Subcutaneous abdominal adipose tissue (tissue), 5 donors: ENCODE measurements around the gene ADAMTS2.

Source experiments
- H3K27ac ChIP-seq: one replicate; pipeline ENCODE4 v1.7.0; 2013; ENCODE audit warnings: low read depth, mild to moderate bottlenecking, inconsistent platforms, low read length, moderate library complexity
- H3K27me3 ChIP-seq, 5 donors: one replicate each; pipeline ENCODE4 v1.7.0; 2013; ENCODE audit warnings: low read length in 5 of 5, inconsistent platforms in 1 of 5; ENCODE audit not compliant: control insufficient read depth in 5 of 5, insufficient read depth in 4 of 5
- H3K36me3 ChIP-seq, 5 donors: one replicate each; pipeline ENCODE4 v1.7.0; 2013; ENCODE audit warnings: low read length in 5 of 5; ENCODE audit not compliant: control insufficient read depth in 5 of 5, insufficient read depth in 5 of 5
- H3K4me1 ChIP-seq, 5 donors: one replicate each; pipeline ENCODE4 v1.7.0; 2013; ENCODE audit warnings: low read length in 5 of 5, mild to moderate bottlenecking in 3 of 5, moderate library complexity in 1 of 5; ENCODE audit not compliant: control insufficient read depth in 5 of 5, insufficient read depth in 5 of 5
- H3K4me3 ChIP-seq, 5 donors: one replicate each; pipeline ENCODE4 v1.7.0; 2013; ENCODE audit warnings: low read length in 5 of 5, low read depth in 1 of 5
- H3K9ac ChIP-seq, 5 donors: one replicate each; pipeline ENCODE4 v1.7.0; 2013; ENCODE audit warnings: low read length in 5 of 5, mild to moderate bottlenecking in 4 of 5, moderate library complexity in 3 of 5
- H3K9me3 ChIP-seq, 5 donors: one replicate each; pipeline ENCODE4 v1.7.0; 2013; ENCODE audit warnings: low read length in 5 of 5; ENCODE audit not compliant: control insufficient read depth in 5 of 5
- donor health status: healthy.
- donor health status: healthy.
- donor health status: healthy.
- donor health status: healthy.
- donor health status: healthy.

ADAMTS2 gene

DNA sequence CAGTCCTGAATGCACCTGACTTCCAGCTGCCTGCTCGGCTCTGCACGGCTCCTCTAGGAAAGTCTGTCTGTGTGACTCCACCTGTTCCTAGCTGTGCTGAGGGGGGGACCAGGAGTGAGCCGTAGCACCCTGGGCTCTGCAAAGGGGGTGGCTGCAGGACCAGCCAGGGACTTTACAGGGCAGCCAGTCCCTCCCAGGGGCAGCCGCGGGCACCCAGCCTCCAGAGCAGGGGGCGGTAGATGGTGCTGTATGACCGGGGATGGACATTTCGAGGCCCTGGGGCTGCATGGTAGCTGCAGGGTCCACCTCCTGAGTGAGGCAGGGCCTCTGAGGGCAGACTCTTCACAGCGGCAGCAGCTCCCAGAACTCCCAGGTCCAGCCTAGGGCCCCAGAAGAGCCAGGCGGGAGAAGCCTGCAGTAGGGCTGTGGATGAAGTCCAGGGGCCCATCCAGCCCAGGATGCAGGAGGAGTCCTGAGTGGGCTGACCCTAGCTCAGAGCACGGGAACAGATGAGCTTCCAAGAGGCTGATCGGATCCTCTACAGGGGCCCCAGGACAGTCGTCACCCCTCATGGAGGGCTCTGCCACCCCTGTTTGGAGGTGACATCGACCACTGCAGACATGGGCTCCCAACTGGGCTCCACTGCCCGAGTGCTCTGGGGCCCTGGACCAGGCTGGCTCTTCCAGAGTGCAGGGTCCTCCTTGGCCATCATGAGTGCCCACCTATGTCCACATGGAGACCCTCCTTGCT, 179.7 kb downstream of the ADAMTS2 start:
- H3K27me3 ChIP-seq, result no peaks in the 10 kb centered on the region
- peaks cover 0 to 9% (median 0%) of the 10 kb centered on the region in 5 donors for H3K9me3 ChIP-seq
- H3K36me3 ChIP-seq, result peaks cover 0 to 20% (median 3%) of the 10 kb centered on the region in 5 donors
- H3K27ac ChIP-seq, result no peak overlapping the region
- no peak overlapping the region for H3K4me3 ChIP-seq
- H3K4me1 ChIP-seq, result peaks cover 0 to 19% (median 17%) of the 10 kb centered on the region in 5 donors
- no peak overlapping the region for H3K9ac ChIP-seq

DNA sequence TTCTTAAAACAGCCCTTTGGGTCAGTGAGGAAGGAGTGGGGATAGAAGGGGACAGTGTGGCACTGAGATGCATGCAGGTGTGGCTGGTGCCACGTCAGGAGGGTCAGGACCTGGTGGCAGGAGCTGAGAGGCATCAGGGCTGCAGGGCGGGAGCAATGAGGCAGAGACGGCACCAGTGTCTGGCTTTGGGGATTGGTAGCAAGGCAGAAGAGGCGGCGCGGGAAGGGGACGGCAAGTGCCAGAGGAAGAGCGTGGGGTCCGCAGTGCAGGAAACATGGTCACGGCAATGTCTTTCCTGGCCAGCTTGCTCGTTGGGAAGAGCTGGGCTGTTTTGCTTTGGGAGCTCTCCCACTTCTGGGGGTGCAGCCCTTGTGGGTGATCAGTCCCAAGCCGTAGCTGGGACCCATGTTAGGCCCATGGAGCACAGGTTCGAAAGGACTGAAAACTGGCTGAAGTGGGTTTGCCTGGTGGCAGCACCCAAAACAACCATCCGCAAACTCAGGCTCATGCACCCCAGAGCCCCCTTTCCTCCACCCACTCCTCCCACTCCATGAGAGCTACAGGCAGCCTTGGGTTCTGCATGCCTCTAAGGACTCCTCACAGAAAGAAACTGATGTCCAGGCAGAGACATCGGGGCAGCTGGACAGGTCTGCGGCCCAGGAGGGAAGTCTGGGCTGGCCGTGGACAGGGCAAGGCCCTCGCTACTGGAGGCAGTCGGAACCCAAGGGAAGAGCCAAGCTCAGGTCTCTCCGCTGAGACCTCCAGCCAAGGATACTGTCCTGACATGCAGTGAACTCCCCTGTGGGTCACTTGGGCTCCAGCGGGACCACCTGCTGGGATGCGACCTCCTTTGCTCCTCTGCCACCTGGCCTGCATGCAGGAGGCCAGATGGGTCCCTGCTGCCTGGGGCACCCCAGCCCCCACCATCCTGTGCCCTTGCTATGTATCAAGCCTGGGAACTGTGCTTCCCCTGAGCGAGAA, 180.6 kb downstream of the ADAMTS2 start:
- Histone ChIP-seq H3K4me3 (no peak overlapping the region), H3K4me1 (peaks cover 0 to 15% (median 12%) of the 10 kb centered on the region in 5 donors), H3K27ac (no peak overlapping the region), H3K36me3 (peaks cover 0 to 20% (median 3%) of the 10 kb centered on the region in 5 donors), H3K27me3 (no peaks in the 10 kb centered on the region), H3K9me3 (peaks cover 0 to 9% (median 0%) of the 10 kb centered on the region in 5 donors), H3K9ac (no peak overlapping the region)

DNA sequence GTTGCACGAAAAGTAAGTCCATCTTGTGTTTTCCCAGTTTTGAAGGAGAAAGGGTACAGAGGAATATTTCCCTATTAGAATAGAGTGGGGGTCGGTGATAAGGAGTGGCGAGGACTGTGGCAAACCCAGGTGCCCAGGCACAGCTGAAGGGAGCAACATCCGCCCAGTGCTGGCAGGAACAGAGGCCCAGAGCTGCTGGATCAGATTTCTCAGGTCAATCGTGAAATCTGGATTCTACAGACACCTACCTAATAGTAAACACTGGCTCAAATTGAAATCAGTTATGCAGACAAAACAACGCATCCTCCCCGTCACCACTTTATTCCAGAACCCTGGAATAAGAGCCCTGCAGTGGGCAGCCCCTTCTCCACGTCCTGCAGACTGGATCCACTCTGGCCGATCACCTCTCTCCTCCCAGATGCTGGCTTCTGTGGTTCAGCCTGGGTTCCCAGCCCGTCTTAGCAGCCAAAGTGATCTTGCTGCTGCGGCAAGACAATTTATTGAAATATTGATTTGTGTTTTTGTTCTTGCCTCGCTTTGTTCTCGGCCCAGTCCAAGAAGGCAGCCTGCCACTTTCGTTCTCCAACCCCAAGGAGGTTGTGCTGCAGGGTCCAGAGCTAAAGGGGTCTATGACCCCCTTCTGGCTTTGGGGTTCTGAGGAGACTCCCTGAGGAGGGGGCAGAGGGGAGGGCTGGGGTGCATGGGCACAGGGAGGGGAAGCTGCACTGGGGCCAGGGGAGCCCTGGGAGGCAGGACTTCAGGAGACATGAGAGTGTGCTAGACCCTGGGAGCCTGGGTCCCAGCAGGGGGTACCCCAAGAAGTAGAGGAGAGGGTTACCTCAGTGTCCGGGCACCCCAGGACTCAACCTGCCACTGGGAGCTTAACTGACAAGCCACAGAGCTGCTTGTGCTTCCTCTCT, 181.8 kb downstream of the ADAMTS2 start:
- H3K27ac ChIP-seq, result no peak overlapping the region
- peaks cover 0 to 15% (median 11%) of the 10 kb centered on the region in 5 donors for H3K4me1 ChIP-seq
- H3K4me3 ChIP-seq, result no peak overlapping the region
- no peak overlapping the region for H3K9ac ChIP-seq
- H3K9me3 ChIP-seq, result peaks cover 0 to 9% (median 0%) of the 10 kb centered on the region in 5 donors
- H3K27me3 ChIP-seq, result no peaks in the 10 kb centered on the region
- H3K36me3 ChIP-seq, result peaks cover 0 to 28% (median 7%) of the 10 kb centered on the region in 5 donors

DNA sequence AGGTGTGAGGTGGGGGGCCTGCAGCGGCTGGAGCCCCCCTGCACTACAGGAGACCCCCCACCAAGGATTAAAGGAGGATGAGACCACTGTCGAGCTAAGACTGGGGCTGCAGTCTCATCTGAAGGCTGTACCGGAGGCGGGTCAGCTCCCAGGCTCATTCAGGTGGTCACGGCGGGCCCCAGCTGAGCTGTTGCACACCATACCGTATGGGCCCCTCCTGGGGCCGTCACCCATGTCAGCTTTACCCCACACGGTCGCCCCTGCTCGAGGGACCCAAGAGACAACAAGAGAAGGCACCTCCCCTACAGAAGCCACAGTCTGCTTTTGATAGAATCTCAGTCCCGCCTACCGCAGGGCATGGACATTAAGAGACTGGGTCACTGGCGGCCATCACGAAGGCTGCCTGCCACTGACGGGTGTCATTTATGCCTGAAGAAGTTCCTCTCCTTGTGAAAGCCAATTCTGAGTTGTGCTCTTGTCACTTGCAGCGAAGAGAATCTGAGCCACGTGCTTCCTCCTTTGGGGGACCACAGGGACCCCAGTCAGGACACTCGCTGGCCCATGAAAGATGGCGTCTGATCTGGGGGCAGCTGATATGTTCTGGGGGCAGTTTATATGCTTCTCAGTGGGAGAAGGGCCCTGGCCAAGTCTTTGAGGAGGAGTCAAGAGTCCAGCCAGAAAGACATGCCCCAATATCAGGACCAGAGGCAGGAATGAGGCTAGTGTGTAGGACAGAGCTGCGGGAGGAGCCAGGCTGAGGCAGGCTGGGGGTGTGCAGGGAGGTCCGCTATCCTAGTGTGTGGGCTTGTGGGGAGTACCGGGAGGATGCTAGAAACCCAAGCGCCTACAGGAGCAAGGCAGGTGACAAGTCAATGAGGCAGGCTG, 182.7 kb downstream of the ADAMTS2 start:
- Histone ChIP-seq H3K27me3 (no peaks in the 10 kb centered on the region), H3K9me3 (peaks cover 0 to 9% (median 0%) of the 10 kb centered on the region in 5 donors)

DNA sequence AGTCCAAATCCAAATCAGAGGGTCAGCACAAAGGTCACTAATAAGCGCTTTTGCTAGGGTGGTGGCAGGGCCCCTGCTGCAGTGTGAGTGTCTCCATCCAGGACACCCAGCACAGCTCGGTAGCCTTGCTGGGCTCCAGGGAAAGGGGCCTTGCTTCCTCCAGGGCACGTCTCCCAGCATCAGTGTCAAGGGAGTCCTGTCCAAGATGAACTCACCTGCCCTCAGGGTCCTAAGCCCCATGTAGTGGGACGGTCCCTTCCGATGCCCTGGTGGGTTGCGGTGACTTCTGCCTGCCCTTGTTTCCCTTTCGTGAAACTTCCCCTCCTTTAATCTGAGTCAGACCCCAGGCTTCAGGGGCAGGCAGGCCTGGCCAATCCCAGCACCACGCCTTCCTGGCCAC, 183.4 kb downstream of the ADAMTS2 start:
- Histone ChIP-seq H3K9ac (no peak overlapping the region), H3K27me3 (no peaks in the 10 kb centered on the region), H3K27ac (no peak overlapping the region), H3K36me3 (peaks cover 0 to 33% (median 12%) of the 10 kb centered on the region in 5 donors), H3K4me3 (no peak overlapping the region), H3K4me1 (peaks cover 0 to 4% (median 2%) of the 10 kb centered on the region in 5 donors), H3K9me3 (peaks cover 0 to 9% (median 0%) of the 10 kb centered on the region in 5 donors)

More for the DNA sequence above, 182.7 kb downstream of the ADAMTS2 start:
- Histone ChIP-seq H3K36me3 (peaks cover 0 to 31% (median 12%) of the 10 kb centered on the region in 5 donors), H3K4me1 (peaks cover 0 to 10% (median 8%) of the 10 kb centered on the region in 5 donors), H3K9ac (no peak overlapping the region), H3K4me3 (no peak overlapping the region), H3K27ac (no peak overlapping the region)

DNA sequence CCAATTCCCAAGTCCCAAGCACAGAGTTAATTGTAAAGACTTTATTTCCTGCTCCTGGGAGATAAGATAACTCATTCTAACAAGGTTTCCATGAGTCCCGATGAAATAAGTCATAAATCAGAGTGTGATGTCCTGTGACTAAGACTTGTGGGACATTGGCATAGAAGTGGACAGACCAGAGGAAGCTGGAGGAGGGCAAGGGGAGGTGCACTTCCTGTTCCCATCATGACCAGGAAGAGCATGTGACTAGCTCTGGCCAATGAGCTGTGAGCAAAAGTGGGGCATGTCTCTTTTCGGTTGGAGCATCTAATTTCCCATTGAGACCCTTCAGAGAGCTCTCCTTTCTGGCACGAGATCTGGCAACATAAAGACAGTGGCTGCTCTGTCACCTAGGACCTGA, 184.7 kb downstream of the ADAMTS2 start:
- peaks cover 0 to 9% (median 0%) of the 10 kb centered on the region in 5 donors for H3K9me3 ChIP-seq
- no peak overlapping the region for H3K27ac ChIP-seq
- H3K27me3 ChIP-seq, result no peaks in the 10 kb centered on the region
- no peak overlapping the region for H3K4me3 ChIP-seq
- no peaks in the 10 kb centered on the region for H3K4me1 ChIP-seq
- H3K36me3 ChIP-seq, result peaks cover 0 to 38% (median 17%) of the 10 kb centered on the region in 5 donors
- H3K9ac ChIP-seq, result no peak overlapping the region

DNA sequence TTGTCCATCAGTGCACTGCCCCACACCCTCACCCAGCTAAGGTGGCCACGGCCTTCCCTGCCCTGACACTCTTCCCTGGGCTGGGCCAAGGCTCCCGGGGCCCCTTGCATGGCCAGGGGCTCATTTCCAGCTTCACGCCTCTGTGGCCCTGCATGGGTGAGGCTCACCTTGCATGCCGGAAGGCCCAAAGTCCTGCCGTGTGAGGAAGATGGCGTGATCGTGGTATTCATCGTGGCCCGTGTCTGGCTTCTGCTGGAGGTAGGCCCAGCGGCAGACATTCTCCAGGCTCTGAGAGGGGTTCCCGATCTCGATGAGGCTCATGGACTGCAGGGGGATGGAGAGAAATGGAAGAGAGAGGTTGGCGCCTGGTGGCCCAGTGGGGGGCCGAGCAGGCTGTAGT, 186.7 kb downstream of the ADAMTS2 start:
- Histone ChIP-seq H3K27ac (no peak overlapping the region), H3K4me1 (no peaks in the 10 kb centered on the region), H3K27me3 (no peaks in the 10 kb centered on the region), H3K36me3 (peaks cover 0 to 53% (median 30%) of the 10 kb centered on the region in 5 donors), H3K9ac (no peak overlapping the region), H3K9me3 (peaks cover 0 to 9% (median 0%) of the 10 kb centered on the region in 5 donors), H3K4me3 (no peak overlapping the region)

DNA sequence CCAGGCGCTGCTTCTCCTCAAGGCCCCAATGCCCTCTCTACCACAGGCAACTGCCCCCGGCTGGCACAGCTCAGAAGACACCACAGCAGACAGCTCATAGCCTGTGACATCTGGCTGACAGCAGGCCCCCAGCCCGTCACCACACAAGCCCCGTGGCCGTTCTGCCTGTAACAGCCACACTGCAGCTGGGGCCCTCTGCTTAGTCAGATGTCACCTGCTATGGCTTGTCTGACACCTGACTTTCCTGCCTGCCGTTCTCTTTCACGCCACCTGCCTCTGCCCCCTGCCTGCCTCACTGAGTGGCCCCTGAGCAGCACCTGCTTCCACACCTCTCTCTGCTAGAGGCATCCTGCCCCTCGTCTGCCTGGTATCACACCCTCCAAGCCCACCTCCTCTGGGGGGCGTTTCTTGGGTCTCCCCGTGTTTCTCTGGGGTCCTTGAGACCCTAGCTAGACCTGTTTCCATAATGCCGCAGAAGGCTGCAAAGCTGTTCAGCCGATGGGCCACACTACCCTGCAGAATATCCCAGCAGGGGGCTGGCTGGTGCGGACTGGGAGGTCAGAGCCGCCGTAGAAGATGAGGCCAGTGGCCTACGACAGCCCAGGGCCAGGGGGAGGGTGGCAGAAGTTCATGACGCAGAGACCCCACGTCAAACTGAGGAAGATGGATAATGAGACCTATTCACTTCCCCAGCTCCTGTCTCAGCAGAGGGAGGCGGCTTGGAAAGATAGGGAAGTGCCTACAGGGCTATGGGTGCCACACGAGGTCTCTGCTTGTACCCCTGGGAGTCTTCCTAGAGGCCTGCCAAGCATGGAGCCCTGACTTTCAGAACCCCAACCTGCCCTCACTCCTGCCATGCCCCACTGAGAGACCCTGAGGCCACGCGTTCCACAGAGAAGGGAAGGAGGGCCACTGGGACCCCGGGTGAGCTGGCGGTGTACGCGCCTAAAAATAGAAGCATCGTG, 190.0 kb downstream of the ADAMTS2 start:
- Histone ChIP-seq H3K9me3 (no peaks in the 10 kb centered on the region), H3K27me3 (no peaks in the 10 kb centered on the region), H3K4me3 (no peak overlapping the region)

More for the DNA sequence above, 190.0 kb downstream of the ADAMTS2 start:
- peaks cover 0 to 68% (median 57%) of the 10 kb centered on the region in 5 donors for H3K36me3 ChIP-seq
- no peak overlapping the region for H3K27ac ChIP-seq
- no peaks in the 10 kb centered on the region for H3K4me1 ChIP-seq
- no peak overlapping the region for H3K9ac ChIP-seq
